GM21825 (cell line): ENCODE data around the gene BAIAP2L2.
"Not testable (repeated sequence)": the region's sequence is repeated elsewhere in the genome, so short reads cannot be mapped to it uniquely, and the experiment has no call there.

Source experiments
- ATAC-seq: cut with Tn5 transposase; IDR thresholded peaks from one replicate; pipeline ENCODE4 v1.9.1; 2021; ENCODE audit warnings: mild to moderate bottlenecking, moderate library complexity; ENCODE audit not compliant: unreplicated experiment

The BAIAP2L2 gene

DNA sequence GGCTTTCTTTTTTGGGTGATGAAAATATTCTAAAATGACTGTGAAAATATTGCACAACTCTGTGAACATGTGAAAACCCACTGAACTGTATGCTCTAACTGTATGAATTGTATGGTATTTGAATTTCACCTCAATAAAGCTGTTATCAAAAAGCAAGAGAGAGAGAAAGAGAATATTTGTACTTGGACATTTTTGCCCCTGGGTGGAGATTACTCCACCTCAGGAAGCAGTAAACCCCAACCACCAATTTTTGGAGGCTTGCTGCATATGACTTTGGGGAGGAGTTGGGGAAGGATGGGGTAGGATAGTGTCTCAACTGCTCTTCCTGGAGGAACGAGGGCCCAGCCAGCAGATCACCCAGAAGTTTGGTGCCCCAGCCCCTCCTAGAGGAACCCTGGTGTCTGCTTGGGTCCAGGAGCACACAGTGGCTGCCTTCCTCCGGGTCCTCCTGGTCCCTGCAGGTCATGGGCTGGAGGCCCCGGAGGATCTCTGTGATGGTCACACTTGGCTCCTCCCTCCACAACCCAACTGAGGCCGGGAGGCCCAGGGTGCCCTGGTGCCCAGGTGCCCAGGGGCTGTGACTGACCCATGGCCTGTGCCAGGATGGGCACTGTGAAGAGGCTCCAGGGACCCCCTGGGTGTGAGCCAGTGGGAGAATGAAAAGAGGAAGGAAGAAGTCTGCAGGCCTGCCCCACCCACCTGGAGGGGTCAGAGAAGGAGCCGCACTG, 68.6 kb downstream of the BAIAP2L2 start:
- no peak for ATAC-seq

DNA sequence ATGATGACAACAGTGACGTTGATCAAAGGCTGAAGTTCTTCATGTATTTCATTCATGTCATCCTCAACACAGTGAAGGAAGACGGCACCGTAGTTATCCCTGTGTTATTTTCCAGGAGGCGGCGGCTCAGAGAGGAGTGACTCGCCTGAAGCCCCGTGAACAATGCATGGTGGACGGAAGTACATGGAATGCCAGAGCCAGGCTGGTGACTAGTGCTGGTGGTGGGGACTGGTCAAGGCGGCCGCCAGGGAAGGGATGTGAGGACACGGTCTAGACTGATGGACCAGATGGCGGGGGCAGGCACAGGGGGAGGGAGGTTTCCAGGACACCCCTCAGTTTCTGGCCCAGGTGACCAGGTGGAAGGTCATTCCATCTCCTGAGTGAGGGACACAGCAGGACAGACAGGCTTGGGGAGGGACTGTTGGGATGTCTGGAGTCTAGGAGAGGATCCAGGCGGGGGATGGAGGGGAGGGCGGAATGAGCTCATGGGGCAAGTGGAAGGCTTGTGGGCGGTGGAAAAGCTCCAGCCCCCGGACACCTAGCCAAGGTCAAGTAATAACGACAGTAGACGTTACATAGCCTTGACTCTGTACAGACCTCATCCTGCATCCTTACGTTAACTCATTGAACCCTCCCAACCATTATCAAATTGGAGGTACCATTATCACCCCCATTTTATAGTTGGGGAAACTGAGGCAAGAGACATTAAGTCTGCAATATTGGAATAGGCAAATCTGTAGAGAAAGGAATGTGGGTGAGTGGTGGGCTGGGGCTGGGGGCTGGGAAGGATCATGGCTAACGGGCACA, 69.3 kb downstream of the BAIAP2L2 start:
- ATAC-seq, result no peak

DNA sequence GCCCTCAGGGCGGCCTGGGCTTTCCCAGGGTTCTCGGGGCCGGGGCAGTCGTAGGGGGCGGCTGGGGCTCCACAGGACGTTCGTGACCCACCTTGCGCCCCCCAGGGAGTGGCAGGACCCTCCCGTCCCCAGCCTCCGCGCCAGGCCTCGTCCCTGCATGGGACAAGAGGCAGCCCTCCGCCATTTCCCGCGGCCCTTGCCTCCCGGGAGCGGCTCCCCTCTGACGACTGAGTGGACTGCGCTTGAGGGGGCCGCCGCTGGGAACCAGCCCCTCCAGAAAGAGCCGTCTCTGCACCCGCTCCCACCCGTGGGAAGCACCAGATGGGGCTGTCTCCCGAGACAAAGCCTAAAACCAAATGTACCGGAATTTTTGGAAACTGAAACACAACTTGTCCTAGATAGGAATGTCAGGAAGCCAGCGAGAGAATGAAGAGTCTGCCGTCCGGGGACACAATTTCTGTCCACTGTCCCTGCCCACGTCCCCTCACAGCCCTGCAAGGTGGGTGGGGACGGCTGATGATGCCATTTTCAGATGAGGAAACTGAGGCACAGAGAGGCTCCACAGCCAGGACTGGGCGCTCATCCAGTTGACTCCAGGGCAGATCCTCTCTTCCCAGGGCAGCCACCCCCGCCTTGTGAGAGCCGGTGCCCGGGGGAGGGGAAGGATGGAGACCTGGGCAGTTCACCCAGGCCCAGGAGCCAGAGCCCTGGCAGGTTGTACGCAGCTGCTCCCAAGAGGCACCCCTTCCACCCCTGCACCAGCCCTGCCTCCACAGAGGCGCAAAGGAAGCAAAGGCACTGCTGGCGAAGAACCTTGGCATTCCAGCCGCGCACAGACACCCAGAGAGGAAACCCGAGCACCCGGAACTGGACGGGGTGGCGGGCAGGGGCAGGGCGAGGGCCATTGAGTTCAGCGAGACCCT, 71.3 kb downstream of the BAIAP2L2 start:
- ATAC-seq, result no peak

DNA sequence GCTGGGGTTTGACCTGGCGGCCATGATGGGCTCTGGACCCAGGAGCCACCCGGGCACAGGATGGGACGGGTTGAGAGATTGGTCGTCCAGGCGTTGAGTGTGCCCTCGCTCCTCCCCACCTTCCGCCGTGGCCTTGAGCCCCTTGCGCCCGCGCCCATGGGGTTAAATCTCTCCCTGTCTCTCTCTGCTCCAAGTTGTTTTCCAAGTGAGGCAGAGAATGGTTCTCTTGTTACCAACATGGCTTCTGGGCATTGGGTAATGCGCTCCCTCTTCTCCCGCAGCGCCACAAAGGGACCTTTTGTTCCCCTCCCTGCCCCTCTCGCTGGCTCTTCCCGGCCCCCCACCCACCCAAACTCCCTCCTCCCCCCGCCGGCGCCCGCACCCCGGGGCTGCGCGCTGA, 72.1 kb downstream of the BAIAP2L2 start:
- ATAC-seq, result no peak

DNA sequence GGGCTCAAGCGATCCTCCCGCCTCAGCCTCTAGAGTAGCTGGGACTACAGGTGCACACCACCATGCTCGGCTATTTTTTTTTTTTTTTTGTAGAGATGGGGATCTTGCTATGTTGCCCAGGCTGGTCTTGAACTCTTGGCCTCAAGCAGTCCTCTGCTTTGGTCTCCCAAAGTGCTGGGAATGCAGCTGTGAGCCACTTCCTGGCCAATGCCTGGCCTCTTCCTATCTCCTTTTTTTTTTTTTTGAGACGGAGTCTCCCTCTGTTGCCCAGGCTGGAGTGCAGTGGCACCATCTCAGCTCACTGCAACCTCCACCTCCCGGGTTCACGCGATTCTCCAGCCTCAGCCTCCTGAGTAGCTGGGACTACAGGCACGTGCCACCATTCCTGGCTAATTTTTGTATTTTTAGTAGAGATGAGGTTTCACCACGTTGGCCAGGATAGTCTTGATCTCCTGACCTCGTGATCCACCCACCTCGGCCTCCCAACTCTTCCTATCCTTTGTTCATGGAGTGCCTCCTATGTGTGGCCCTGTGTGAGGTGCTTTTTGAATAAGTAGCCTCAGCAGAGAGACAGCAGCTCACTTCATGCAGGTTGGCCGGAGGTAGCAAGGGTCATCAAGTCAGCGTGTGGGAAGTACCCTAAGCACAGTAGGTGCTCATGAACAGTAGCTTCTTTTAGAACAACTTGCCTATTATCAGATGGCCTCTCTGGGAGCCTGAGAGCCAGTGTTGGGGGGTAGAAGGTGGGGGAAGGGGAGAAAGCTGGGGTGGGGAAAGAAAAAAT, 72.9 kb downstream of the BAIAP2L2 start:
- ATAC-seq, result not testable (repeated sequence)

DNA sequence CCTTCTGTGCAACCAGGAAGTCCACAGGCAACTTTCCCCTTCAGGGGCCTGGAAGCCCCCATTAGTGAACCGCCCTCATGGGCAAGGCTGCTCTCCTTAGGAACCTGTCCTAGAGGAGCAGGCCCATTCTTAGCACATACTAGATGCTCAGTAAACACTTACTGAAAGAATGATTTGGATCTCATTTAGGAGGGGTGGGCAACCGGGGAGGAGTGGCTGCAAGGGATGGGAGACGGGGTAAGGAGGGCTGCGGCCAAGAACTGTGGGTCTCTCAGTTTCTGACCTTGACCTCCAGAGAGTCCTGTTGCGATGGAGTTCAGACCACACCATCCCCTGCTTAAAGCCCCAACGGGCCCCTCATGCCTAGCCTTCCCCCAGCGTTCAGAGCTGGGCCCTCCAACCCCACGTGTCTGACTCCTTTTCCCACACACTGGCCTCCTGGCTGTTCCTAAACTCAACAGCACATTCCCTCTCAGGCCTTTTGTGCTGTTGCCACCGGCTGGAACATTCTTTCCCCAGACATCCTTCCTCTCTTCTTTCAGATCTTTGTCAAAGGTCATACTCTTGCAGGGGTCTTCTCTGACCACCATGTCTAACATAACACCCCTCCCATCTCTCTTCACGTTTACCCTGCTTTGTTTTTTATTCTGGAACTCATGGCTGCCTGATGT, 74.0 kb downstream of the BAIAP2L2 start:
- no peak for ATAC-seq

DNA sequence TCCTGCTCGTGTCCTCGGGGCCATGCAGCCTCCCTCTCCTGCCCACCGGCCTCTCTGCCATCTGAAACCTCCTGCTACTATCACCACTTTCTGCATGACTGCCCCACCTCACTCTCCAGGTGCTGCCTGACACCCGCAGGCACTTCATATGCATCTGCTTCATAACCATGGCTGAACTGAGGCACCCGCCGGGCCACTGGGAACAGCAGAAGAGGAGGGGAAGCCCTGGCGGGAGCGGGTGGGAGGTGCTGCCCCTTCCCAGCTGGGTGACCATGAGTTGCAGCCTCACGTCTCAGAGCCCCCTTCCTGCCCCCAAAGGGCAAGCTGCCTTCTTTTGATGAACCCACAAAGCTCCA, 75.0 kb downstream of the BAIAP2L2 start:
- no peak for ATAC-seq
